HG02763 (cell line): Measurements from ENCODE around the gene PLEKHA4.
"Not testable (repeated sequence)": the region's sequence is repeated elsewhere in the genome, so short reads cannot be mapped to it uniquely, and the experiment has no call there.

Experiments used
- ATAC-seq: cut with Tn5 transposase; IDR thresholded peaks from one replicate; pipeline ENCODE4 v1.9.1; 2021; ENCODE audit warnings: mild to moderate bottlenecking, moderate library complexity; ENCODE audit not compliant: unreplicated experiment

The PLEKHA4 gene, protein sequence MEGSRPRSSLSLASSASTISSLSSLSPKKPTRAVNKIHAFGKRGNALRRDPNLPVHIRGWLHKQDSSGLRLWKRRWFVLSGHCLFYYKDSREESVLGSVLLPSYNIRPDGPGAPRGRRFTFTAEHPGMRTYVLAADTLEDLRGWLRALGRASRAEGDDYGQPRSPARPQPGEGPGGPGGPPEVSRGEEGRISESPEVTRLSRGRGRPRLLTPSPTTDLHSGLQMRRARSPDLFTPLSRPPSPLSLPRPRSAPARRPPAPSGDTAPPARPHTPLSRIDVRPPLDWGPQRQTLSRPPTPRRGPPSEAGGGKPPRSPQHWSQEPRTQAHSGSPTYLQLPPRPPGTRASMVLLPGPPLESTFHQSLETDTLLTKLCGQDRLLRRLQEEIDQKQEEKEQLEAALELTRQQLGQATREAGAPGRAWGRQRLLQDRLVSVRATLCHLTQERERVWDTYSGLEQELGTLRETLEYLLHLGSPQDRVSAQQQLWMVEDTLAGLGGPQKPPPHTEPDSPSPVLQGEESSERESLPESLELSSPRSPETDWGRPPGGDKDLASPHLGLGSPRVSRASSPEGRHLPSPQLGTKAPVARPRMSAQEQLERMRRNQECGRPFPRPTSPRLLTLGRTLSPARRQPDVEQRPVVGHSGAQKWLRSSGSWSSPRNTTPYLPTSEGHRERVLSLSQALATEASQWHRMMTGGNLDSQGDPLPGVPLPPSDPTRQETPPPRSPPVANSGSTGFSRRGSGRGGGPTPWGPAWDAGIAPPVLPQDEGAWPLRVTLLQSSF

DNA sequence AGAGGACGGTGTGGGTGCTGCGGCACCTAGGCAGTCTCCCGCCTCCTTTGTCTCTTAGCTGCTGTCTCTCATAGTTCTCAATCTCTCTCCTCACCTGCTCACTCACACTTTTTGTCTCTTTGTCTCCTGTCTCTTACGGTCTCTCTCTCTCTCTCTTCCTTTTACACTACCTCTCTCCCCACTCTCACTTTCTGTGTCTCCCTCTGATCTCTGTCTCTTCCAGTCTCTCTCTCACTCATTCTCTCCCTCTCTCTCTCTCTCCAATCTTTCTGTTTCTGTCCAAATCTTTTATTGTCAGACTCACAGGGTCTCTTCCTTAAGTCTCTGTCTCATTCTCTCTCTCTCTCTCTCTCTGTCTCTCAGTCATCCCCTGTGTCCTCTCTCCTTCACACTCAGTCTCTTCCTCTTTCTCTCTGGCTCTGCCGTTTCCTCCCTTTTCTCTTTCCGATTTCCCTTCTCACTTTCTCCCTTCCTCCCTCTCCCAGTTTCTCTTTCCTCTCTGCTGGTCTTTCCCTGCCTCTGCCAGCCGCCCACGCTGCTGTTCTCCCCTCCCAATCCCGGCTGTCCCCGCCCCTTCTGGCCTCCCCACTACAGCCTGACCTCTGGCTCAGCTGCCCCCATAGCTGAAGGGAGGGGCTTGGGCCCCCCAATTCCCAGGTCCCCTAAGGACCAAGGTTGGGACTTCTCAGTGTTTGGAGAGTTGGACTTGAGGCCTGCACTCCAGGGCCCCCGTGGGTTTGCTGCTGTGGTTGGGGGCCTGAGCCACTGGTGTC is at the start of gene PLEKHA4:
Gene PLEKHA4, minus strand, starts transcription at position 504 of the 773 bp plus-strand sequence. CDS start 997 bp downstream, outside the sequence.
- no peak for ATAC-seq

- no peak for ATAC-seq
Measured at GRCh38 chr19:48918071-48918470, 49.7 kb upstream of the PLEKHA4 start.

DNA sequence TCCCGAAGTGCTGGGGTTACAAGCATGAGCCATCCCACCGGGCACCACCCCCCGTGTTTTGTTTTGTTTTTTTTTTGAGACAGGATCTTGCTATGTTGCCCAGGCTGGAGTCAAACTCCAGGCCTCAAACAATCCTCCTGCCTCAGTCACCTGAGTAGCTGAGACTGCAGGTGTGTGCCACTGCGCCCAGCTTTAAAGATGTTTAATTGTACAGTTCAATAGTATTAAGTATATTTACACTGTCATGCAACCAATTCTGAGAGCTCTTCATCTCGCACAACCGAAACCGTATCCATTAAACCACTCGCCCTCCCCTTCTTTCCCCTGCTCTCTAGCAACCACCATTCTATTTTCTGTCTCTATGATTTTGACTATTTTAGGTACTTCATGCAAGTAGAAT is 47.3 kb upstream of the PLEKHA4 start:
- no peak for ATAC-seq

GRCh38 chr19:48914181-48914580 is 45.8 kb upstream of the PLEKHA4 start:
- no peak for ATAC-seq

DNA sequence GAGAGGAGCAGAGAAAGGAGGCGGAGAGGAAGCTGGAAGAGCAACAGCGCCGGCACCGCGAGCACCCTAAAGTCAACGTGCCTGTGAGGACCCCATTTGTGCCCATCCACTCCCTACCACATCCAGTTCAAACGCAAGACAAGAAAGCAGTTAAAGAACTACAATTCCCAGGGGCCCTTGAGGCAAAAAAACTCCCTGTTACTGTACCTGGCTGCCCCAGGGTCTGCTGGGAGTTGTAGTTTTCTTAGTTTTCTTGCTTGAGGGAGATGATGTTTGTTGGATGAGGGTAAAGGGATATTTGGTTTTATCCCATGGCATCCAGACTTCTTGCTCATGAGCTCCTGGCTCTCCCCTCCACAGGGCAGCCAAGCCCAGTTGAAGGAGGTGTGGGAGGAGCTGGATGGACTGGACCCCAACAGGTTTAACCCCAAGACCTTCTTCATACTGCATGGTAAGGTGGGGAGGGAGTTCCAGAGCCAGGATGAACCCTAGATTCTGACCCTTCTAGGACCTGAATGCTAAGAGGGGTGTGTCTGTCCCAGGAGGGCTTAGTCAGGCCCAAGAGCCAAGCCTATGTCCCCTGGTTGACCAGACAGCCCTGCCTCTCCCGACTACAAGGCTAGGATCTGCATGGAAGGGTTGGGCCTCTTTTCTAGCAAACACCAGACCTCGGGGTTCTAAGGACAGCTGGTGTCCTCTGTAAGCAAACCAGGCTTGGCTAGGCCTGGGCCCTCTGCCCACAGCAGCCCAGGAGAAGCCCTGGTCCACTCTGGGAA is 44.9 kb upstream of the PLEKHA4 start:
- no peak for ATAC-seq

GRCh38 chr19:48910803-48911202 is 42.4 kb upstream of the PLEKHA4 start:
- ATAC-seq: no peak

- not testable (repeated sequence) for ATAC-seq
Measured at GRCh38 chr19:48909424-48910077, 41.1 kb upstream of the PLEKHA4 start.

- ATAC-seq: no peak
Measured at GRCh38 chr19:48907671-48908070, 39.3 kb upstream of the PLEKHA4 start.

DNA sequence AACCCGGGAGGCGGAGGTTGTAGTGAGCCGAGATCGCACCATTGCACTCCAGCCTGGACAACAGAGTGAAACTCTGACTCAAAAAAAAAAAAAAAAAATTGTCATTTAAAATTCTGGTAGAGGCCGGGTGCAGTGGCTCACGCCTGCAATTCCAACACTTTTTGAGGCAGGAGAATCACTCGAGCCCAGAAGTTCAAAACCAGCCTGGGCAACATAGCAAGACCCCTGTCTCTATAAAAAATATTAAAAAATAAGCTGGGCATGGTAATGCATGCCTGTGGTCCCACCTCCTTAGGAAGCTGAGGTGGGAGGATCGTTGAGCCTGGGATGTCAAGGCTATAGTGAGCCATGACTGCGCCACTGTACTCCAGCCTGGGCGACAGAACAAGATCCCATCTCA is 37.9 kb upstream of the PLEKHA4 start:
- no peak for ATAC-seq

DNA sequence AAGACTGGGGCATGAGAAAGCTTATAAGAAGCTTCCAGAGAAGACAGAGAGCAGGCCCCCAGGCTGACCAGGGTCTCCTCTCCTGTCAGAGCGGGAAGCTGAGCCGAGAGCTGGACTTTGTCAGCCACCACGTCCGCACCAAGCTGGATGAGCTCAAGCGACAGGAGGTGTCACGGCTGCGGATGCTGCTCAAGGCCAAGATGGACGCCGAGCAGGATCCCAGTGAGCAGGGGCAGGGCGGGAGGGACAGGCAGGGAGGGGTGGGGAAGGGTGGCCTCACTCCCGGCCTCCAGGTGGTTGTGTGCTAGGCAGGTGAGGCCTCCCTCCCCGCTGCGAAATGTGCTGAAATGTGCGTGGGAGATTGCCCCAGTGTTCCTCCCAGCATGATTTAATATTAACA is 37.2 kb upstream of the PLEKHA4 start:
- ATAC-seq: no peak

GRCh38 chr19:48903788-48904187 is 35.4 kb upstream of the PLEKHA4 start:
- not testable (repeated sequence) for ATAC-seq

DNA sequence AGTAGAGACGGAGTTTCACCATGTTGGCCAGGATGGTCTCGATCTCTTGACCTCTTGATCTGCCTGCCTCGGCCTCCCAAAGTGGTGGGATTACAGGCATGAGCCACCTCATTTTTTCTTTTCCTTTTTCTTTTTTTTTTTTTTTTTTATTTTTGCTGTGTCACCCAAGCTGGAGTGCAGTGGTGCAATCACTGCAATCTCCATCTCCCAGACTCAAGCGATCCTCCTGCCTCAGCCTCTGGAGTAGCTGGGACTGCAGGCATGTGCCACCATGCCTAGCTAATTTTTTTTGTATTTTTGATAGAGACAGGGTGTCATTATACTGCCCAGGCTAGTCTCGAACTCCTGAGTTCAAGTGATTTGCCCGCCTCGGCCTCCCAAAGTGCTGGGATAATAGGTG is 33.9 kb upstream of the PLEKHA4 start:
- ATAC-seq: not testable (repeated sequence)

- no peak for ATAC-seq
Measured at GRCh38 chr19:48900477-48901406, 32.3 kb upstream of the PLEKHA4 start.

DNA sequence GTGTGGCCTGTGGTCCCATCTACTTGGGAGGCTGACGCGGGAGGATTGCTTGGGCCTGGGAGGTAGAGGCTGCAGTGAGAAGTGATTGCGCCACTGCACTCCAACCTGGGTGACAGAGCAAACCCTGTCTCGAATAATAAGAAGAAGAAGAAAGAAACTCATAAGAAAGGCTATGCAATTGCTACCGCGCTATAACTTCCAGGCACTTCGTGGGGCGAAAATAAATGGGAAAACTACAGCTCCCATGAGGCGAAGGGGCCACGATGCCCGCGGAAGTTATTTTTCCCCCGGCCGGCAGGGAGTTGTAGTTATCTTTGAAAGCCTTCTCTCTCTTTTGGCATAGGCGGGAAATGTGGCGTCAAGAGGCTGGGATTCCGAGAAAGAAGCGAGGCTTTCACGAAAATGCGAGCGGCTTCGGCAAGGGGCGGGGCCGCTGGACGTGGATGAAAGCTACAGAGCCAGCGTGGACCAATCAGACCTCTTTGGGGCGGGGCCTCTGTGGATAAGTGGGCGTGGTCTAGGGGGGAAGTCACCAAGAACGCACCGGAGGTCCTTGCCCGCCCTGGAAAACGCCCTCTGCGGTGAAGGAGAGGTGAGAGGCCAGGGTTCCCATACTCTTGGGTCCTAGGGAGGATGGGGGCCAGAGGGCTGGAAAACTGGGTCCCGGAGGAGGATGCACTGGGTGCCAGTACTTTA is 31.5 kb upstream of the PLEKHA4 start, which contains the start of gene NUCB1:
Gene NUCB1, plus strand, starts transcription at position 532 of the 696 bp plus-strand sequence. CDS start 485 bp downstream, outside the sequence.
- ATAC-seq: peak; percentile 90

- not testable (repeated sequence) for ATAC-seq
Measured at GRCh38 chr19:48899386-48899749, 31.0 kb upstream of the PLEKHA4 start.

GRCh38 chr19:48897181-48897580 is 28.8 kb upstream of the PLEKHA4 start:
- no peak for ATAC-seq

GRCh38 chr19:48896191-48896720 is 27.8 kb upstream of the PLEKHA4 start:
- ATAC-seq: no peak

DNA sequence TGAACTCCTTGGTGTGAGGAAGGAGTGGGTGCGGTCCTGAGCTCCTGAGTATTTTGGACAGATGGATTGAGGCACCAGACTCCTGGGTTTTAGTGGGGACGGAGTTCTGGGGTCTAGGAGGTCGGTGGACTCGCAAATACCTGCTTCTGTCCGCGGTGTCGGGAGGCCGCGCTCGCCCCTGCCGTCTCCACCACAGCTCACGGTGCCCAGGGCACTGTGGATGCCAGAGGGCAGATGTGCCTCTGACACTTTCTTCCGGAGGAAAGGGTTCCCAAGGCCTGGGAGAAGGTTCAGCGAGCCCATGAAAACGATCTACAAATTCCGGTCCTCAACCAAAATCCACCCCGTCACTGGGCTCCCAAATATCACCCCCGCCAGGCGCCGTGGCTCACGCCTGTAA is 26.8 kb upstream of the PLEKHA4 start:
- no peak for ATAC-seq
